OCI-LY7 (cell line): ENCODE measurements around the gene SYNPO2. TPM values are rescaled to one million over a fixed set of nuclear protein-coding genes. Genes with fewer than 3 reads are reported as not detected.

Experiments
- BruUV-seq: library from RNA; stranded (reverse); fragments of 400-500 nt; replicated peaks from 2 replicates; lab custom pipeline; 2021; lab: Mats Ljungman, UMichigan
- CTCF ChIA-PET: fragments of 300-600 bp; sonication (Branson Sonifier 250); formaldehyde crosslinking; loops from one replicate; lab custom pipeline; 2022; ENCODE audit warnings: antibody characterized with exemption; ENCODE audit not compliant: unreplicated experiment; lab: Charles Lee
- POLR2A ChIA-PET: fragments of 300-600 bp; sonication (Branson Sonifier 250); formaldehyde crosslinking; loops from one replicate; lab custom pipeline; 2022; ENCODE audit warnings: antibody characterized with exemption; lab: Charles Lee
- DNase-seq: peaks from one replicate; pipeline ENCODE4 v3.0.0-alpha.2; 2015; ENCODE audit warnings: low spot score
- H2AFZ ChIP-seq: fragments of 200-600 bp; sonication (generic), shearing (Covaris generic); 2 replicates; pipeline ENCODE4 v1.6.1; 2014; ENCODE audit warnings: mild to moderate bottlenecking, antibody characterized with exemption, low read length, moderate library complexity
- H3K27ac ChIP-seq: fragments of 200-600 bp; sonication (generic); 2 replicates; pipeline ENCODE4 v1.5.1; 2014; ENCODE audit warnings: mixed run types, low read depth, mild to moderate bottlenecking, moderate library complexity, low read length, inconsistent platforms; ENCODE audit not compliant: poor library complexity, severe bottlenecking
- H3K36me3 ChIP-seq: fragments of 200-600 bp; sonication (generic); 2 replicates; pipeline ENCODE4 v1.6.1; 2014; ENCODE audit warnings: mild to moderate bottlenecking, antibody characterized with exemption, low read length, moderate library complexity, mixed read lengths; ENCODE audit not compliant: insufficient read depth
- H3K4me1 ChIP-seq: fragments of 200-600 bp; sonication (generic); 2 replicates; pipeline ENCODE4 v1.5.1; 2014; ENCODE audit warnings: mild to moderate bottlenecking, low read length; ENCODE audit not compliant: insufficient read depth, poor library complexity, severe bottlenecking
- H3K4me2 ChIP-seq: fragments of 200-600 bp; sonication (generic); 2 replicates; pipeline ENCODE4 v1.6.1; 2014; ENCODE audit warnings: mild to moderate bottlenecking, low read length
- H3K4me3 ChIP-seq: fragments of 200-600 bp; sonication (generic); 2 replicates; pipeline ENCODE4 v1.5.1; 2014; ENCODE audit warnings: mild to moderate bottlenecking, low read depth, low read length; ENCODE audit not compliant: poor library complexity, severe bottlenecking
- H3K79me2 ChIP-seq: fragments of 200-600 bp; sonication (generic); 2 replicates; pipeline ENCODE4 v1.6.1; 2016; ENCODE audit warnings: low read depth, mild to moderate bottlenecking, low read length, moderate library complexity, mixed read lengths; ENCODE audit not compliant: insufficient read depth
- H3K9me2 ChIP-seq: fragments of 200-600 bp; sonication (generic); 2 replicates; pipeline ENCODE4 v1.6.1; 2016; ENCODE audit warnings: mild to moderate bottlenecking, low read length, mixed read lengths; ENCODE audit not compliant: insufficient read depth
- H3K9me3 ChIP-seq: fragments of 200-600 bp; sonication (generic); 2 replicates; pipeline ENCODE4 v1.6.1; 2014; ENCODE audit warnings: mild to moderate bottlenecking, mixed run types, low read length, mixed read lengths
- H4K20me1 ChIP-seq: fragments of 200-600 bp; sonication (generic); 2 replicates; pipeline ENCODE4 v1.6.1; 2014; ENCODE audit warnings: mild to moderate bottlenecking, antibody characterized with exemption, low read length, moderate library complexity, mixed read lengths; ENCODE audit not compliant: insufficient read depth
- EZH2phosphoT487 ChIP-seq: fragments of 200-600 bp; sonication (generic); IDR thresholded peaks from 2 replicates; pipeline ENCODE4 v1.6.1; 2018; ENCODE audit warnings: low read depth, borderline replicate concordance, mild to moderate bottlenecking, mixed run types, antibody characterized with exemption, low read length, moderate library complexity, mixed read lengths
- intact Hi-C: fragments of 100-400 bp; cut with micrococcal nuclease; formaldehyde crosslinking; loops from one replicate; pipeline ENCODE4 v1.10.0; 2022; ENCODE audit not compliant: unreplicated experiment
- total RNA-seq, 2 experiments: library from RNA; depleted of rRNA in 1 of 2; stranded (reverse); fragments of >200 nt in 1 of 2; shearing (Covaris generic) in 1 of 2; gene quantifications; 2 replicates each; pipeline ENCODE4 v1.2.3, GENCODE V29; 2014 to 2022
- TF ChIP-seq, protein P1 (sequence below): fragments of 200-600 bp; sonication (generic); conservative IDR thresholded peaks from 2 replicates; pipeline ENCODE4 v1.5.1; 2014; ENCODE audit warnings: mild to moderate bottlenecking, antibody characterized with exemption, low read length, moderate library complexity, mixed read lengths

The SYNPO2 gene
- total RNA-seq, 2 experiments from 2014 or later, result 0.11 to 0.19 TPM

DNA sequence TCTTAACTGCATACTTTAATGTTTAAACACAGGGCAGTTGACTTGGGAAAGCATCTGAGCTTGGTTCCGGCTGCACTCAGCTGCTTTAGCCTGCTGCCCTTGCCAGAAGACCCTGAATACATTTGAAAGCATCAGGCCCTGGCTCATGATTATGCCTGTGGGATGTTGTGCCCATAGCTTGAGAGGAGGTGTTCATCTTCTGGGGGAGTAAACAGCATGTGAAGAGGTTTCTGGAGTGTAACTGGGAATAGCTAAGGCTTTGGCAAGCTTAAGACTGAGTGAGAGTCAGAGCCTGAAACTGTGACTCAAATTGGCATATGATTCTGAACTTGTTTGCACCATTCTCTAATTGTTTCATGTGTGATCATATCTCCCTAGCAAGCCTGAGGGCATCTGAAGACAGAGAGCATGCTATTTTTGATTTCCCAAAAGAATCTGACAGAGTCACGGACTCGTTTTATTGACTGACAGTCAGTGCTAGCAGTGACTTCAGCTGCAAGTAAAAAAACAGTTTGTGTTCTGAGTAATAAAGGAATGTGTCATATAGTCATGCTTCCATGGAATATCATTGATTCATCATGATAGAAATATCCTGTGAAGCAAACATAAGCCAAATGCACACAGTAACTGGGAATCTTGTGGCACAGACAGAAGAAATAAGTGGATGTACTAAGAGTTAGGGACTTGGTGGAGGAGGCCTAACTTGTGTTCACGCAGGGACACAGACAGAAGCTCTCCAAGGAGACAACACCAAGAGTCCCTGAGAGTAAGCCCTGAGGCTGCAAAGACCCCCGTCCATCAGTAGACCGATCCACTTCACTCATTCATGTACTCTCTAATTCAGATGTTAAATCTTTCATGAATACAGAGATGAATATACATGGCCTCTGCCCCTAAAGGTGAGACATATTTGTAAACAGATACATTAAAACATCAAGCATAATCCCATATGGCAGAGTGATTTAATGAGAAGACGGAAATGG is 100.7 kb downstream of the SYNPO2 start:
- no peaks in the 10 kb centered on the region for H3K9me2 ChIP-seq
- H3K4me1 ChIP-seq, result no peaks in the 10 kb centered on the region
- no peaks in the 10 kb centered on the region for H4K20me1 ChIP-seq
- H2AFZ ChIP-seq, result no peak overlapping the region
- H3K9me3 ChIP-seq, result no peaks in the 10 kb centered on the region
- intact Hi-C loops, result loop anchor here (10.0 kb wide), 1 partner anchor 505 kb away; no protein-coding TSS in a partner anchor
- CTCF ChIA-PET, result no interaction called here
- no TSS peak for BruUV-seq
- no peak for DNase-seq
- H3K4me3 ChIP-seq, result no peak overlapping the region
- no peak overlapping the region for H3K27ac ChIP-seq
- no peaks in the 10 kb centered on the region for H3K36me3 ChIP-seq
- POLR2A ChIA-PET, result no interaction called here
- H3K4me2 ChIP-seq, result no peak overlapping the region
- TF ChIP-seq EZH2phosphoT487, result no peak
- TF ChIP-seq, protein P1, sequence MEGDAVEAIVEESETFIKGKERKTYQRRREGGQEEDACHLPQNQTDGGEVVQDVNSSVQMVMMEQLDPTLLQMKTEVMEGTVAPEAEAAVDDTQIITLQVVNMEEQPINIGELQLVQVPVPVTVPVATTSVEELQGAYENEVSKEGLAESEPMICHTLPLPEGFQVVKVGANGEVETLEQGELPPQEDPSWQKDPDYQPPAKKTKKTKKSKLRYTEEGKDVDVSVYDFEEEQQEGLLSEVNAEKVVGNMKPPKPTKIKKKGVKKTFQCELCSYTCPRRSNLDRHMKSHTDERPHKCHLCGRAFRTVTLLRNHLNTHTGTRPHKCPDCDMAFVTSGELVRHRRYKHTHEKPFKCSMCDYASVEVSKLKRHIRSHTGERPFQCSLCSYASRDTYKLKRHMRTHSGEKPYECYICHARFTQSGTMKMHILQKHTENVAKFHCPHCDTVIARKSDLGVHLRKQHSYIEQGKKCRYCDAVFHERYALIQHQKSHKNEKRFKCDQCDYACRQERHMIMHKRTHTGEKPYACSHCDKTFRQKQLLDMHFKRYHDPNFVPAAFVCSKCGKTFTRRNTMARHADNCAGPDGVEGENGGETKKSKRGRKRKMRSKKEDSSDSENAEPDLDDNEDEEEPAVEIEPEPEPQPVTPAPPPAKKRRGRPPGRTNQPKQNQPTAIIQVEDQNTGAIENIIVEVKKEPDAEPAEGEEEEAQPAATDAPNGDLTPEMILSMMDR, result no peak
- no peaks in the 10 kb centered on the region for H3K79me2 ChIP-seq

DNA sequence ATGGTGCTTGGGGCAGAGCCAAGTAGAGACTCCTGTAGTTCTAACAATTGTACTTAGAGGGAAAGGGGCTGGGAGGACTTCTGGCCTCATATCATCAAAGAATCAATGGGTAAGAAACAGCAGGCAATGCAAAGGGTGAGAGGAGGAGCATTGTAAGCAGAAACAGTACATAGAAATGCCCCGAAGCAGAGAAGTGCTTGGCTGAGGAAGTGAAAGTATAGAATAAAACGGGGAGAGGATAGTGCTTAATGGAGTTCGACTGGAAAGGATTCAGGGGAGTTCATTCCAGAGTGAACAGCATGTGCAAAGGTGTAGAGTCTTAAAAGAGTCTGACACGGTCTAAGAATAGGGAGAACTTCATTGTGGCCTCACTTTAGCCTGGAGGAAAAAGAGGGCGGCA is 103.0 kb downstream of the SYNPO2 start:
- no peaks in the 10 kb centered on the region for H3K4me1 ChIP-seq
- H3K36me3 ChIP-seq, result no peaks in the 10 kb centered on the region
- BruUV-seq, result no TSS peak
- H3K27ac ChIP-seq, result no peak overlapping the region
- ChIA-PET CTCF (no interaction called here), POLR2A (no interaction called here)
- no peaks in the 10 kb centered on the region for H4K20me1 ChIP-seq
- H3K9me3 ChIP-seq, result no peaks in the 10 kb centered on the region
- DNase-seq, result no peak
- no peak overlapping the region for H3K4me2 ChIP-seq
- no peak for TF ChIP-seq EZH2phosphoT487
- TF ChIP-seq, protein P1, result no peak
- no peaks in the 10 kb centered on the region for H3K9me2 ChIP-seq
- H3K4me3 ChIP-seq, result no peak overlapping the region
- no peak overlapping the region for H2AFZ ChIP-seq
- intact Hi-C loops, result no loop called here
- no peaks in the 10 kb centered on the region for H3K79me2 ChIP-seq

DNA sequence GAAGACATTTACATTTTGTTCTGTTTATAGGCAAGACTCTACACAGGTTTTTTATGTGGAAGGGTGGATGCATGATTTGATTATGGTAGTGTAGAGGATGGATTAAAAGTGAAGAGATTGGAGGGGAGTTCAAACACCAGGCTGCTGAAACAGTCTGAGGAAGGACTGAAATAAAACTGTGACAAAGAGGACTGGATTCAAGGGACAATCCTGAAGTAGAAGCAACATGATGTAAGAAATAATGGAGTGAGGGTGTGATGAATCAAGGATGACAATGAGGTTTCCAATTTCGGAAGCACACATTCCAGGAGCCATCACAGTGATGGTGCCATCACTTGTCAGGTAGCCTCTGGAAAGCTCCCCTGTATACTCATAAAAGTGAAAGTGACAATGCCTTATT is 103.5 kb downstream of the SYNPO2 start:
- BruUV-seq, result no TSS peak
- H3K4me1 ChIP-seq, result no peaks in the 10 kb centered on the region
- H3K79me2 ChIP-seq, result no peaks in the 10 kb centered on the region
- no peaks in the 10 kb centered on the region for H3K9me3 ChIP-seq
- no peaks in the 10 kb centered on the region for H4K20me1 ChIP-seq
- intact Hi-C loops, result no loop called here
- H2AFZ ChIP-seq, result no peak overlapping the region
- ChIA-PET CTCF (no interaction called here), POLR2A (no interaction called here)
- no peaks in the 10 kb centered on the region for H3K9me2 ChIP-seq
- H3K4me2 ChIP-seq, result no peak overlapping the region
- no peak for TF ChIP-seq EZH2phosphoT487
- TF ChIP-seq, protein P1, result no peak
- DNase-seq, result no peak
- H3K4me3 ChIP-seq, result no peak overlapping the region
- no peak overlapping the region for H3K27ac ChIP-seq
- H3K36me3 ChIP-seq, result no peaks in the 10 kb centered on the region
